ENCODE measurements around the gene FLRT2.

FLRT2 gene

GRCh38 chr14:85580536-85581140 lies 50.7 kb downstream of the FLRT2 start:
- no peaks in the 10 kb centered on the region for H3K36me3 ChIP-seq (replicated peaks)
- H3K4me3 ChIP-seq (ENCODE audit: low read depth, low read length), result peak overlapping the region; percentile 3
- no peaks in the 10 kb centered on the region for H3K27me3 ChIP-seq (replicated peaks)
- H3K27ac ChIP-seq, result no peak overlapping the region
- no peak for TF ChIP-seq CTCF (IDR thresholded peaks at IDR 0.05; ENCODE audit: low read depth, low read length, missing control alignments)
- DNase-seq, result no peak
- in situ Hi-C loops (cut with HindIII; ENCODE audit: low pct_ligation_motif_present, low sequenced_read_pairs), result no loop called here

GRCh38 chr14:85581691-85582090 lies 51.7 kb downstream of the FLRT2 start:
- Histone ChIP-seq H3K27me3 (replicated peaks) (no peaks in the 10 kb centered on the region), H3K36me3 (replicated peaks) (no peaks in the 10 kb centered on the region), H3K4me3 (ENCODE audit: low read depth, low read length) (no peak overlapping the region), H3K27ac (no peak overlapping the region)
- in situ Hi-C loops (cut with HindIII; ENCODE audit: low pct_ligation_motif_present, low sequenced_read_pairs), result no loop called here
- DNase-seq, result no peak
- no peak for TF ChIP-seq CTCF (IDR thresholded peaks at IDR 0.05; ENCODE audit: low read depth, low read length, missing control alignments)

GRCh38 chr14:85583380-85583779 lies 53.4 kb downstream of the FLRT2 start:
- Histone ChIP-seq H3K27ac (no peak overlapping the region), H3K27me3 (replicated peaks) (no peaks in the 10 kb centered on the region), H3K4me3 (ENCODE audit: low read depth, low read length) (no peak overlapping the region), H3K36me3 (replicated peaks) (no peaks in the 10 kb centered on the region)
- TF ChIP-seq CTCF (IDR thresholded peaks at IDR 0.05; ENCODE audit: low read depth, low read length, missing control alignments), result no peak
- DNase-seq, result no peak
- in situ Hi-C loops (cut with HindIII; ENCODE audit: low pct_ligation_motif_present, low sequenced_read_pairs), result no loop called here

GRCh38 chr14:85584481-85584880 lies 54.5 kb downstream of the FLRT2 start:
- H3K4me3 ChIP-seq (ENCODE audit: low read depth, low read length), result no peak overlapping the region
- no peaks in the 10 kb centered on the region for H3K36me3 ChIP-seq (replicated peaks)
- in situ Hi-C loops (cut with HindIII; ENCODE audit: low pct_ligation_motif_present, low sequenced_read_pairs), result no loop called here
- TF ChIP-seq CTCF (IDR thresholded peaks at IDR 0.05; ENCODE audit: low read depth, low read length, missing control alignments), result no peak
- no peak for DNase-seq
- no peaks in the 10 kb centered on the region for H3K27me3 ChIP-seq (replicated peaks)
- H3K27ac ChIP-seq, result no peak overlapping the region

- in situ Hi-C loops (cut with HindIII; ENCODE audit: low pct_ligation_motif_present, low sequenced_read_pairs), result no loop called here
- no peak overlapping the region for H3K4me3 ChIP-seq (ENCODE audit: low read depth, low read length)
- no peak for TF ChIP-seq CTCF (IDR thresholded peaks at IDR 0.05; ENCODE audit: low read depth, low read length, missing control alignments)
- no peak overlapping the region for H3K27ac ChIP-seq
- DNase-seq, result no peak
- no peaks in the 10 kb centered on the region for H3K36me3 ChIP-seq (replicated peaks)
- H3K27me3 ChIP-seq (replicated peaks), result no peaks in the 10 kb centered on the region
Observed at GRCh38 chr14:85587151-85587711, 57.3 kb downstream of the FLRT2 start.

GRCh38 chr14:85590784-85591183 lies 60.8 kb downstream of the FLRT2 start:
- no peak for TF ChIP-seq CTCF (IDR thresholded peaks at IDR 0.05; ENCODE audit: low read depth, low read length, missing control alignments)
- Histone ChIP-seq H3K36me3 (replicated peaks) (no peaks in the 10 kb centered on the region), H3K27ac (no peak overlapping the region), H3K4me3 (ENCODE audit: low read depth, low read length) (no peak overlapping the region), H3K27me3 (replicated peaks) (no peaks in the 10 kb centered on the region)
- no peak for DNase-seq
- in situ Hi-C loops (cut with HindIII; ENCODE audit: low pct_ligation_motif_present, low sequenced_read_pairs), result no loop called here

Data from brain microvascular endothelial cell (primary cell).